C4-2B (cell line): Measurements from ENCODE around the gene PATL1.
"Not testable (repeated sequence)": the region's sequence is repeated elsewhere in the genome, so short reads cannot be mapped to it uniquely, and the experiment has no call there.

ENCODE experiments used
- H3K27ac ChIP-seq: fragments of 450-650 bp; 2 replicates; pipeline ENCODE4 v1.5.1; 2017
- CTCF ChIP-seq: fragments of 450-650 bp; conservative IDR thresholded peaks from 2 replicates; pipeline ENCODE4 v1.5.1; 2017; ENCODE audit warnings: mild to moderate bottlenecking
- ZFX ChIP-seq: fragments of 450-650 bp; IDR thresholded peaks from 2 replicates; pipeline ENCODE4 v1.6.1; 2017

The PATL1 gene

DNA sequence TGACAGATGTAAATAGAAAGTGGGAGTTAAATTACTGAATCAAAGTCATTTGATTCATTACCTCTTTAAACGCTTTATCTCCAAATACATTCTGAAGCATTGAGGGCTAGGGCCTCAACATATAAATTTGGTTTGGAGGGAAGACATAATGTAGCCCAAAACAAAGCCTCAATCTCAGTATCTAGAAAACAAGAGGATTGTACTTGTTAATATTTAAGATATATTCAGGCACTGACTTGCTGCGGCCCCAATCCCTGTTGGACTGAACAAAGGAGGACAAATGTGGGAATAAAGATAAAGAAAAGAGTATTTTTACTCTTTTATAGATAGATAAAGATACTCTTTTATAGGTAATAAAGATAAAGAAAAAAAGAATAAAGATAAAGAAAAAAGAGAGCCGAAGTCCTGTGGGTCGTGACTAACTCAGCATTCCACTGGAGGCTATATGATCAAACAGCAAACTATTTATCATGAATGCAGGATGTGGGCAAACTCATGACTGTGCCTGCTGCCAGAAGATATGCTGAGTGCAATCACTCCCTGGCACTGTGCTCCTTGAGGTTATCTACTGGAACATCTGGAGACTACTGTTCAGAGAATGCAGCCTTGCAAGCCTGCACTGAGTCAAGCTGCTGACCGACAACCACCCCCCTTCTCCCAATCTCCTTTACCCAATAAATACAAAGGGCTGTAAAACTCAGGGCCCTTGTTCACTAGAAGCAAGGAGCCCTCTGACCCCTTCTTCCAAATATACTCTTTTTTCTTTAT is 37.9 kb upstream of the PATL1 start:
- TF ChIP-seq CTCF (no peak), ZFX (no peak)
- H3K27ac ChIP-seq: no peak overlapping the region

DNA sequence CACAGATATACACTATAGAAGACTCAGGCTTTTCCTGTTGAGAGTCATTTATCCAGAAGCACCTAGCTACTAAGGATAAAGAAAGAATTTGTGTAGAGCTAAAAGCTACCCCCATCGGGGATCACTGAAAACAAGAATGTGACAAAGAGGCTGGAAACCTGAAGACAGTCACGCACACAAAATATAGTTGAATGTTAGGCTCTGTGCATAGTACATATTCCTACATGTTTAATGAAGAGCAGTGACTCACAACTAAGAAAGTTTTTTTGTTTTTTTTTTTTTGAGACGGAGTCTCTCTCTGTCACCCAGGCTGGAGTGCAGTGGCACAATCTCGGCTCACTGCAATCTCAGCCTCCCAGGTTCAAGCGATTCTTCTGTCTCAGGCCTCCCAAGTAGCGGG is 36.5 kb upstream of the PATL1 start:
- no peak for TF ChIP-seq ZFX
- TF ChIP-seq CTCF: no peak
- no peak overlapping the region for H3K27ac ChIP-seq

DNA sequence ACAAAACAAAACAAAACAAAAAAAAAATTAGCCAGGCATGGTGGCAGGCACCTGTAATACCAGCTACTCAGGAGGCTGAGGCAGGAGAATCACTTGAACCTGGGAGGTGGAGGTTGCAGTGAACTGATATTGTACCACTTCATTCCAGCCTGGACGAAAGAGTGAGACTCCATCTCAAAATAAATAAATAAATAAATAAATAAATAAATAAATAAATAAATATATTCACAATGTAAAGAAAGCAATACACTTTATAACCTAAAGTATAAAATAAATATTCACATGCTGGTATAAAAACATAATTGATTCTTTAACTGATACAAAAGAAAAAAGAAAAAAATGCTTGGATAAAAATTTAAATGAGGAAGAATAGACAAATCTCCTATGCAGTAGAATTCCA is 34.7 kb upstream of the PATL1 start:
- H3K27ac ChIP-seq: not testable (repeated sequence)

DNA sequence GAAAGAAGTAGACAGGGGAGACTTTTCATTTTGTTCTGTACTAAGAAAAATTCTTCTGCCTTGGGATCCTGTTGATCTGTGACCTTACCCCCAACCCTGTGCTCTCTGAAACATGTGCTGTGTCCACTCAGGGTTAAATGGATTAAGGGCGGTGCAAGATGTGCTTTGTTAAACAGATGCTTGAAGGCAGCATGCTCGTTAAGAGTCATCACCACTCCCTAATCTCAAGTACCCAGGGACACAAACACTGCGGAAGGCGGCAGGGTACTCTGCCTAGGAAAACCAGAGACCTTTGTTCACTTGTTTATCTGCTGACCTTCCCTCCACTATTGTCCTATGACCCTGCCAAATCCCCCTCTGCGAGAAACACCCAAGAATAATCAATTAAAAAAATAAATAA is 31.3 kb upstream of the PATL1 start:
- H3K27ac ChIP-seq: not testable (repeated sequence)

DNA sequence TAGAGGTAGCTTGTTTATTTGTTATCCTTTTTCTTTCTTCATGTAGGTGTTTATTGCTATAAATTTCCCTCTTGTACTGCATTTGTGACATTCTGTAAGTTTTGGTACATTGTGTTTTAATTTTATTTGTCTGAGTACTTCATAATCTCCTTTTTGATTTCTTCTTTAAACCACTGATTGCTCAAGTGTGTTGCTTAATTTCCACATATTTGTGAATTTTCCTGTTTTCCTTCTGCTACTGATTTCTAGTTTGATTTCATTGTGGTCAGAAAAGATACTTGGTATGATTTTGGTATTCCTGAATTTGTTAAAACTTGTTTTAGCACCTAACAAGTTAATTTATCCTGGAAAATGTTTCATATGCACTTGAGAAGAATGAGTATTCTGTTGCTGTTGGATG is 29.7 kb upstream of the PATL1 start:
- no peak overlapping the region for H3K27ac ChIP-seq
- TF ChIP-seq ZFX (no peak), CTCF (no peak)

- H3K27ac ChIP-seq: no peak overlapping the region
- no peak for TF ChIP-seq ZFX
- no peak for TF ChIP-seq CTCF
These were observed 24.1 kb upstream of the PATL1 start for GRCh38 chr11:59692915-59693314.

DNA sequence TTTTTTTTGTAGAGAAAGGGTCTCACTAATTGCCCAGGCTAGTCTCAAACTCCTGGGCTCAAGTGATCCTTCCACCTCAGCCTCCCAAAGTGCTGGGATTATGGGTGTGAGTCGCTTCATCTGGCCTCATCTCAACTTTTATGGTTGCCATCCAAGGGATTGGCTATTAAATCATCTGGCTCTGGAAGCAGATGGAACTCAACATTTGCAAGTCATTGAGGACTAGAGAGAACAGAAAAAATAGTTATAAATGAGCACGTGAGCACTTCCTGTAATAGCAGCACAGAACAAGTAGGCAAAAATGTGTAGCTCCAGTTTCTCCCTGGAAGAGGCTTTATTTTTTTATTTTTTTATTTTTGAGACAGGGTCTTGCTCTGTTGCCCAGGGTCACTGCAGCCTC is 22.3 kb upstream of the PATL1 start:
- TF ChIP-seq ZFX (no peak), CTCF (no peak)
- H3K27ac ChIP-seq: no peak overlapping the region

GRCh38 chr11:59689015-59689414 is 20.2 kb upstream of the PATL1 start:
- no peak overlapping the region for H3K27ac ChIP-seq

GRCh38 chr11:59681260-59681725 is 12.5 kb upstream of the PATL1 start:
- not testable (repeated sequence) for H3K27ac ChIP-seq

More at GRCh38 chr11:59689015-59689414, 20.2 kb upstream of the PATL1 start:
- TF ChIP-seq CTCF: no peak
- TF ChIP-seq ZFX: no peak
